HFF-Myc (cell line): ENCODE measurements around the gene DLG2.

ENCODE experiments used
- DNase-seq: peaks from one replicate; pipeline ENCODE4 v3.0.0-alpha.2; 2011; ENCODE audit warnings: low read depth; ENCODE audit errors: extremely low read depth
- H3K4me3 ChIP-seq: replicated peaks from 2 replicates; pipeline ENCODE4 v1.5.1; 2011; ENCODE audit warnings: low read depth, mild to moderate bottlenecking, control low read depth, low read length
- CTCF ChIP-seq: IDR thresholded peaks from 2 replicates; pipeline ENCODE4 v1.5.1; 2012; ENCODE audit warnings: mild to moderate bottlenecking, low read depth, low read length, control low read depth; ENCODE audit errors: missing control alignments

DLG2 gene

GRCh38 chr11:85171648-85172257 lies 455.4 kb downstream of the DLG2 start:
- DNase-seq, result no peak
- H3K4me3 ChIP-seq, result no peak overlapping the region
- TF ChIP-seq CTCF, result no peak

- no peak overlapping the region for H3K4me3 ChIP-seq
- no peak for DNase-seq
- TF ChIP-seq CTCF, result no peak
These were observed 457.0 kb downstream of the DLG2 start for GRCh38 chr11:85170184-85170583.

DNA sequence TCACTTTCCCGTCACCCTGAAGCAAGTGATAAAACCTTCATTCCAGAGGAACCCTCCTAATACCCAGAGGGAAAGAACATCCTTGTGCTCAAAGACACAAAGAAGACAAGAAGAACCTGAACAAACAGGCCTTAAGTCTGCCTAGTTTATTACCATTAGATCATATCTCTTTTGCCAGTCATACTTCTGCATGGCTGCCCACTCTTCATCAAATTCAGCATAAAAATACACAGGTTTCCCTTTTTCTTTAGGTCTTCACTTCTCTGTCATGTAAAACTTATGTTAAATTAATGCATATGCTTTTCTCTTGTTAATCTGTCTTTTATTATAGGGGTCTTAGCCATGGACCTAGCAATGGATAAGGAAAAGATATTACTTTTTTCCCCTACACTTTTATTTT lies 459.7 kb downstream of the DLG2 start:
- no peak for DNase-seq
- H3K4me3 ChIP-seq, result no peak overlapping the region
- no peak for TF ChIP-seq CTCF

- TF ChIP-seq CTCF, result no peak
- no peak for DNase-seq
- no peak overlapping the region for H3K4me3 ChIP-seq
These were observed 460.1 kb downstream of the DLG2 start for GRCh38 chr11:85167038-85167437.

GRCh38 chr11:85165819-85166218 lies 461.3 kb downstream of the DLG2 start:
- H3K4me3 ChIP-seq, result no peak overlapping the region
- no peak for TF ChIP-seq CTCF
- no peak for DNase-seq

DNA sequence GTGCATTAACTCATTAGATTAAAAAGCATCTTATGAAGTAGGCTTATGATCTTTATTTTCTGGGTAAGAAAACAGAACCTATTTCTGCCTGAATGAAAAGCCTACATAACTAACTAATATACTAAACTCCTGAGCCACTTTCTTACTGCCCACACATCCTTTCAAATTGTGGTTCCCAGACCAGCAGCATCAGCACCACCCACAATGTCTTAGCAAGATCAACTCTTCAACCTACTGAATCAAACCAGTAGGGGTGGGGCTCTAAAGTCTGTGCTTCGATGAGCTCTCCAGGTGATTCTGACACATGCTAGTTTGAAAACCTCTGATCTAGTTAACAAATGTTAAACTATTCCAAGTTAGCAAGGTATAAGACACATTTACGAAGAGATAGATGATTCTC lies 462.4 kb downstream of the DLG2 start:
- no peak for TF ChIP-seq CTCF
- no peak for DNase-seq
- no peak overlapping the region for H3K4me3 ChIP-seq

DNA sequence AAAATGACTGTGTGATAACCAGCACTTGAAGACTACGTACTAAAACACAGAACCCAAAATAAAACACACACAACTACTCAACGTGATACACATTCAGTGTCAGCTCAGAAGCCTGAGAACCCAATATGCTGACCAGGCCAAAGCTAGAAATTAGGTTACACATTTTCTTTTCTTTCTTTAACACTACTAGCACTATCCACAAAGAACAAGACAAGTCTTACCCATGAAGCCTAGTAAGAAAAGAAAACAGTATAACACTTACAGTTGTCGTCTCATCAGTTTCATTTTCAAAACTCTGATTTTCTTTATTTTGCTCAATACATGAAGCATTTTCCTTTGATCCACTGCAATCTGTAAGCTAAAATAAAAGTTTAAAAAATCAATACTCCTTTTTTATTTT lies 472.9 kb downstream of the DLG2 start:
- no peak for TF ChIP-seq CTCF
- H3K4me3 ChIP-seq, result no peak overlapping the region
- DNase-seq, result no peak
